Vagina (tissue), 2 donors: ENCODE measurements around the gene DNAJC5. TPM values are rescaled to one million over a fixed set of nuclear protein-coding genes. Genes with fewer than 3 reads are reported as not detected.
"Not testable (repeated sequence)": the region's sequence is repeated elsewhere in the genome, so short reads cannot be mapped to it uniquely, and the experiment has no call there.

Experiments
- DNase-seq, 2 donors: peaks; one replicate each; pipeline ENCODE4 v3.0.0-alpha.2; 2017; ENCODE audit errors: extremely low spot score in 2 of 2
- H3K27ac ChIP-seq: fragments of 200-600 bp; sonication (generic); one replicate; pipeline ENCODE4 v1.5.1; 2019
- H3K27me3 ChIP-seq: fragments of 200-600 bp; sonication (generic); one replicate; pipeline ENCODE4 v1.5.1; 2019
- H3K36me3 ChIP-seq, 2 donors: fragments of 200-600 bp; sonication (generic); one replicate each; pipeline ENCODE4 v1.5.1; 2017 to 2019
- H3K4me1 ChIP-seq: fragments of 200-600 bp; sonication (generic); one replicate; pipeline ENCODE4 v1.5.1; 2019
- H3K4me3 ChIP-seq, 2 donors: fragments of 200-600 bp; sonication (generic); 1 replicate in 1 of 2; 2 replicates in 1 of 2; pipeline ENCODE4 v1.5.1; 2016 to 2019
- H3K9me3 ChIP-seq: fragments of 200-600 bp; sonication (generic); one replicate; pipeline ENCODE4 v1.5.1; 2019
- CTCF ChIP-seq, 3 experiments: fragments of 450-650 bp in 2 of 3; fragments of 200-600 bp in 1 of 3; sonication (generic) in 1 of 3; IDR thresholded peaks; one replicate each; pipeline ENCODE4 v1.5.1; 2017 to 2019; ENCODE audit warnings: antibody characterized with exemption in 3 of 3, mild to moderate bottlenecking in 2 of 3, moderate library complexity in 2 of 3
- POLR2A ChIP-seq, 2 donors: fragments of 450-650 bp; IDR thresholded peaks; one replicate each; pipeline ENCODE4 v1.6.1; 2017; ENCODE audit warnings: antibody characterized with exemption in 2 of 2, mild to moderate bottlenecking in 2 of 2, moderate library complexity in 2 of 2
- POLR2AphosphoS5 ChIP-seq, 2 donors: sonication (generic); formaldehyde crosslinking; IDR thresholded peaks; one replicate each; pipeline ENCODE4 v1.9.0; 2017; ENCODE audit warnings: antibody characterized with exemption in 2 of 2, mild to moderate bottlenecking in 2 of 2, low read depth in 1 of 2; ENCODE audit not compliant: insufficient read depth in 1 of 2
- intact Hi-C: fragments of 100-400 bp; cut with DNase I; formaldehyde crosslinking; loops from one replicate; pipeline ENCODE4 v1.15.1; 2023
- total RNA-seq: library from RNA; depleted of rRNA; stranded (reverse); fragments of >200 nt; gene quantifications from one replicate; pipeline ENCODE4 v1.2.3, GENCODE V29; 2016

Gene DNAJC5
- total RNA-seq, 1 donor from 2014 or later = 25.8 TPM

GRCh38 chr20:63877755-63878470, 17.0 kb upstream of the DNAJC5 start:
- intact Hi-C loops = no loop called here
- H3K27me3 ChIP-seq = no peaks in the 10 kb centered on the region
- no peak for DNase-seq
- H3K4me3 ChIP-seq = no peak overlapping the region
- peaks cover 0 to 43% of the 10 kb centered on the region in 2 donors for H3K36me3 ChIP-seq
- no peak for TF ChIP-seq POLR2AphosphoS5 (IDR thresholded peaks at IDR 0.05; ENCODE audit: insufficient read depth in 1 of 2, low read depth in 1 of 2)
- TF ChIP-seq CTCF (IDR thresholded peaks at IDR 0.05) = no peak
- no peak for TF ChIP-seq POLR2A (IDR thresholded peaks at IDR 0.05)
- H3K27ac ChIP-seq = no peak overlapping the region
- H3K4me1 ChIP-seq = peaks cover 10% of the 10 kb centered on the region
- H3K9me3 ChIP-seq = no peaks in the 10 kb centered on the region

GRCh38 chr20:63878899-63879663, 15.8 kb upstream of the DNAJC5 start:
- Histone ChIP-seq H3K4me3 (no peak overlapping the region), H3K36me3 (peaks cover 0 to 44% of the 10 kb centered on the region in 2 donors), H3K27ac (no peak overlapping the region), H3K27me3 (no peaks in the 10 kb centered on the region), H3K9me3 (no peaks in the 10 kb centered on the region), H3K4me1 (no peaks in the 10 kb centered on the region)
- no peak for TF ChIP-seq POLR2A (IDR thresholded peaks at IDR 0.05)
- no peak for TF ChIP-seq POLR2AphosphoS5 (IDR thresholded peaks at IDR 0.05; ENCODE audit: insufficient read depth in 1 of 2, low read depth in 1 of 2)
- no peak for TF ChIP-seq CTCF (IDR thresholded peaks at IDR 0.05)
- intact Hi-C loops = no loop called here
- DNase-seq = no peak

GRCh38 chr20:63880901-63881300, 14.0 kb upstream of the DNAJC5 start:
- intact Hi-C loops, H3K4me3 ChIP-seq, H3K9me3 ChIP-seq, H3K27me3 ChIP-seq, DNase-seq, H3K27ac ChIP-seq, H3K4me1 ChIP-seq: not testable (repeated sequence)
- H3K36me3 ChIP-seq = peaks cover 0 to 39% of the 10 kb centered on the region in 2 donors

GRCh38 chr20:63881451-63882226, 13.3 kb upstream of the DNAJC5 start:
- Histone ChIP-seq H3K9me3 (no peaks in the 10 kb centered on the region), H3K27ac (no peak overlapping the region), H3K4me1 (no peaks in the 10 kb centered on the region), H3K27me3 (no peaks in the 10 kb centered on the region), H3K4me3 (no peak overlapping the region), H3K36me3 (peaks cover 0 to 38% of the 10 kb centered on the region in 2 donors)
- no peak for DNase-seq
- intact Hi-C loops = no loop called here
- TF ChIP-seq CTCF (IDR thresholded peaks at IDR 0.05) (no peak), POLR2AphosphoS5 (IDR thresholded peaks at IDR 0.05; ENCODE audit: insufficient read depth in 1 of 2, low read depth in 1 of 2) (no peak), POLR2A (IDR thresholded peaks at IDR 0.05) (no peak)
